HAP-1 (cell line): ENCODE results near the gene MAN1B1.
A peak's percentile ranks its signal among the peaks of the same experiment; 100 is the strongest.

Experiments
- DNase-seq, 2 experiments: peaks; one replicate each; pipeline ENCODE4 v3.0.0-alpha.2; 2016 to 2020; ENCODE audit warnings: low spot score in 2 of 2
- H3K27me3 ChIP-seq: fragments of 250-450 bp; sonication (Bioruptor Pico); 2 replicates; pipeline ENCODE4 v1.5.1; 2020; ENCODE audit warnings: low read depth, mild to moderate bottlenecking, moderate library complexity
- H3K36me3 ChIP-seq: fragments of 250-450 bp; sonication (Bioruptor Pico); replicated peaks from 2 replicates; pipeline ENCODE4 v1.5.1; 2020; ENCODE audit warnings: mild to moderate bottlenecking
- H3K4me1 ChIP-seq: fragments of 250-450 bp; sonication (Bioruptor Pico); 2 replicates; pipeline ENCODE4 v1.5.1; 2020; ENCODE audit warnings: mild to moderate bottlenecking
- H3K4me3 ChIP-seq: fragments of 250-450 bp; sonication (Bioruptor Pico); 2 replicates; pipeline ENCODE4 v1.5.1; 2020; ENCODE audit warnings: mild to moderate bottlenecking, moderate library complexity
- H3K9me3 ChIP-seq: fragments of 250-450 bp; sonication (Bioruptor Pico); 2 replicates; pipeline ENCODE4 v1.5.1; 2020; ENCODE audit warnings: mild to moderate bottlenecking, moderate library complexity
- in situ Hi-C: fragments of 300-500 bp; cut with MboI; formaldehyde crosslinking; loops from 3 replicates; pipeline ENCODE4 v1.14.3; 2020; ENCODE audit warnings: low sequenced_read_pairs, inconsistent platforms, mixed read lengths

The MAN1B1 gene

DNA sequence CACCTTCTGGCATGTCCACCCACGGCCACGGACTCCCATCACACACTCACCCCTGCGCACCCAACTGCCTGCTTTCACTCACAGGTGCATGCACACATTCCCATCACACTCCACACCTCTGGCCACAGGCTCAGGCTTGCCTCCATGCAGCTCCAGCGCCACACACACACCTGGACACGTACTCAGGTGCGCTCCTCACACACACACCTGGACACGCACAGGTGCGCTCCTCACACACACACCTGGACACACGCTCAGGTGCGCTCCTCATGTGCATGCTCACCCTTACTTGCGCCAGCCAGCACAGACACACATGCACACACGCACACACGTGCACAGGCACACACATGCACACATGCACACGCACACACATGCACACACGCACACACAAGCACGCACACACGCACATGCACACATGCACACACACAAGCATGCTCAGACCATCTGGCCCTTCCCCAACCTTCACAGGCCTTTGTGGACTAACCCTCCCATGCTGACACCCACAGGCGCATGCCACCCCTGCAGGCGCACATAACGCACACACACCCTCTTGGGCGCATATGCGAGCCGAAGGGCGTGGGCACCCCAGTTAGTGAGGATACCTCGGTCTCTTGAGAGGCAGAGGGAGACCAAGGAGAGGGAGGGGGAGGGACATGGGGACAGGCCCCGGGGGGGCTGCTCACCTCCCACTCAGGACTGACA, 60.5 kb downstream of the MAN1B1 start:
- Histone ChIP-seq H3K4me3 (no peak overlapping the region), H3K9me3 (no peaks in the 10 kb centered on the region), H3K4me1 (peaks cover 11% of the 10 kb centered on the region), H3K36me3 (no peaks in the 10 kb centered on the region), H3K27me3 (peaks cover 27% of the 10 kb centered on the region)
- DNase-seq: no peak
- in situ Hi-C loops: no loop called here

DNA sequence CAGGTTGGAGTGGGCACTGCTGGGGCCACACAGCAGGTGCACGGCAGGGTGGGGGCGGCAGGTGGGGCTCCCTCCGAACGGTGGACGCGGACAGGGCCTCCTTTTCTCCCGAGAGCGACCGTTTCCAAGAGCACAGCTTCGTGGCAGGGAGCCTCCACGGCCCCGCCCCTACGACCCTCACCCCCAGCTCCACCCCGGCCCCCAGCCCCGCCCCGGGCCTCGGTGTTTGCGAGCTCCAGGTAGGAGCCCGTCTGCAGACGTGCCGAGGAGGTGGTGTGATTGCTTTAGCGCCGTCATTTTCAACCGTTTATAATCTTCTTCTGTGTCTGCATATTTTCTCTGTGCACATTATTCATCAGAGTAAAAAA, 61.0 kb downstream of the MAN1B1 start:
- no peaks in the 10 kb centered on the region for H3K9me3 ChIP-seq
- peaks cover 24% of the 10 kb centered on the region for H3K27me3 ChIP-seq
- in situ Hi-C loops: no loop called here
- H3K4me1 ChIP-seq: peaks cover 11% of the 10 kb centered on the region
- H3K36me3 ChIP-seq: no peaks in the 10 kb centered on the region
- DNase-seq: no peak
- no peak overlapping the region for H3K4me3 ChIP-seq

DNA sequence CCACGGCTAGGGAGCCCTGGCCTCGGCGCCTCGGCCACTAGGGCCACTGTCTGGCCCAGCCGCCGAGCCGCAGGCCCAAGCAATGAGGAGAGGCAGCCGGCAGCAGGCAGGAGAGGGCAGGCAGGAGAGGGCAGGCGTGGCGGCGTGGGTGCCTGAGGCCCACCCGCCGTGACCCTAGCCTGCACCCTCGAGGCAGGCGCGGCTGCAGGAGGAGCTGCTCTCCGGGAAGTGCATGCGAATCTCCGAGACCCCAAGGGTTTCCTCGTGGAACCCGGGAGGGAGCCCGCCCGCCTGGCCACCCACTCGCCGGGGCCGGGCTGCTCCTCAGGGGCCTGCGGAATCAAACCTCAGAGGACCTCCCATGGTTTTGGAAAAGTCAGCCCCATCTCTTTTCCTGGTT, 61.5 kb downstream of the MAN1B1 start:
- Histone ChIP-seq H3K4me1 (peaks cover 11% of the 10 kb centered on the region), H3K27me3 (peaks cover 19% of the 10 kb centered on the region), H3K36me3 (no peaks in the 10 kb centered on the region), H3K4me3 (no peak overlapping the region), H3K9me3 (no peaks in the 10 kb centered on the region)
- no peak for DNase-seq
- in situ Hi-C loops: no loop called here

DNA sequence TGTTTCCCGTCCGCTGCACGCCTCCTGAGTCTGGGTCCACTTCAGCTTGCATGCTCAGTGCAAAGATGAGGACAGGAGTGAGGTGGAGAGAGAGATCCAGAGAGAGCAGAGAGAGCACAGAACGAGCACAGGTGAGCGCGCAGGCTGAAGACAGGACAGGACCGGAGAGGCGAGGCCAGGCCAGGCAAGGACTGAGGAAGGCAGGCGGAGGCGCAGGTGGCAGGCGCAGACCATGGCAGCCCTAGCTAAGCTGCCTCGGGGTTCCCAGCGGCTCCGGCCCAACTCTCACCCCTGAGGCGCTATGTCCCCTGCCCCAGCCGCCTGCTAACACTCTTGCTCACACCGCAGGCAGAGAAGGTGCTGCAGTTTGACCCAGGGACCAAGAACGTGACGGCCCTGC, 61.9 kb downstream of the MAN1B1 start:
- DNase-seq: no peak
- in situ Hi-C loops: no loop called here

DNA sequence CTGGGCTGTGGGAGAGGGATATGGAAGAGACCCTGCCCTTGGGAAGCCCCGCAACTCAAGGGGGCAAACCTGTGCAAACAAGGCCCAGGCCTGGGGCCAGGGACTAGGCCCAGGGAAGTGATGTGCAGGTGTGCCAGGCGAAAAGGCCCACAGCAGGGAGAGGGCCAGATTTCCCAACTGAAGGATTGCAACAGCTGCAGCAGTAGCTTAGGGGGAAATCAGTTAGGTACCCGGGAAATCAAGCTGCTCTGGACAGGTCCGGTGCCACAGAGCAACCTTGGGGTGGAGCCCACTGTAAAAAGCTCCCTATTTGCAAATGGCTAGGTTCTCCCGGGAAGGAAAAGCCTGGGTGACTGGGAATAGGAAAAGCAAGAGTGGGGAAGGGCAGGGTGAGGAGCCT, 62.6 kb downstream of the MAN1B1 start:
- no peak for DNase-seq
- Histone ChIP-seq H3K27me3 (peaks cover 9% of the 10 kb centered on the region), H3K36me3 (no peaks in the 10 kb centered on the region), H3K4me1 (peaks cover 11% of the 10 kb centered on the region), H3K9me3 (no peaks in the 10 kb centered on the region), H3K4me3 (peak overlapping the region; percentile 18)
- in situ Hi-C loops: no loop called here

More for the DNA sequence above, 61.9 kb downstream of the MAN1B1 start:
- Histone ChIP-seq H3K4me3 (no peak overlapping the region), H3K27me3 (peaks cover 15% of the 10 kb centered on the region), H3K9me3 (no peaks in the 10 kb centered on the region), H3K4me1 (peaks cover 11% of the 10 kb centered on the region), H3K36me3 (no peaks in the 10 kb centered on the region)

DNA sequence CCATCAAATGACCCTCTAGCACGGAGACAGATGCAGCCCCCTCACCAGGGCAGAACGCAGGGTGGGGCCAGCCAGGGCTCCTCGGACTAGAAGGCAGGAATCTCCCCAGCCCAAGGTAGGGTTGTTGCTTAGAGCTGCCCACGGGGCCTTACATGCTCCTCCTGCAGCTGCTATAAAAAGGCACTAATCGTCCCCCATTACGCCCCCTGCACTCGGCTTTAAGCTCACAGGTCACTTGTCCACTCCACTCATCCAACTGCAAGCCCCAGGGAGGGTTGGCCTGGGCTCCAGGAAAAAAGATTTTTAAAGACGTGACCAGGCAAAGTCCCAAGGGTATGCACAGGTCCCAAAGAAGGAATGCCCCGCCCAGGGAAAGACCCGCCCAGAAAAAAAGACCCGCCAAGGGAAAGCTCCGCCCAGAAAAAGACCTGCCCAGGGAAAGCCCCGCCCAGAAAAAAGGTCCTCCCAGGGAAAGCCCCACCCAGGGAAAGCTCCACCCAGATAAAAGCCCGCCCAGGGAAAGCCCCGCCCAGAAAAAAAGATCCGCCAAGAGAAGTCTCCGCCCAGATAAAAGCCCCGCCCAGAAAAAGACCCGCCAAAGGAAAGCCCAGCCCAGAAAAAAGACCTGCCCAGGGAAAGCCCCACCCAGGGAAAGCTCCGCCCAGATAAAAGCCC, 63.3 kb downstream of the MAN1B1 start:
- DNase-seq: peak in 1 of 2 experiments; percentile 83
- H3K36me3 ChIP-seq: no peaks in the 10 kb centered on the region
- H3K9me3 ChIP-seq: no peaks in the 10 kb centered on the region
- H3K4me1 ChIP-seq: peaks cover 11% of the 10 kb centered on the region
- H3K27me3 ChIP-seq: peaks cover 9% of the 10 kb centered on the region
- peak overlapping the region; percentile 18 for H3K4me3 ChIP-seq
- in situ Hi-C loops: no loop called here

DNA sequence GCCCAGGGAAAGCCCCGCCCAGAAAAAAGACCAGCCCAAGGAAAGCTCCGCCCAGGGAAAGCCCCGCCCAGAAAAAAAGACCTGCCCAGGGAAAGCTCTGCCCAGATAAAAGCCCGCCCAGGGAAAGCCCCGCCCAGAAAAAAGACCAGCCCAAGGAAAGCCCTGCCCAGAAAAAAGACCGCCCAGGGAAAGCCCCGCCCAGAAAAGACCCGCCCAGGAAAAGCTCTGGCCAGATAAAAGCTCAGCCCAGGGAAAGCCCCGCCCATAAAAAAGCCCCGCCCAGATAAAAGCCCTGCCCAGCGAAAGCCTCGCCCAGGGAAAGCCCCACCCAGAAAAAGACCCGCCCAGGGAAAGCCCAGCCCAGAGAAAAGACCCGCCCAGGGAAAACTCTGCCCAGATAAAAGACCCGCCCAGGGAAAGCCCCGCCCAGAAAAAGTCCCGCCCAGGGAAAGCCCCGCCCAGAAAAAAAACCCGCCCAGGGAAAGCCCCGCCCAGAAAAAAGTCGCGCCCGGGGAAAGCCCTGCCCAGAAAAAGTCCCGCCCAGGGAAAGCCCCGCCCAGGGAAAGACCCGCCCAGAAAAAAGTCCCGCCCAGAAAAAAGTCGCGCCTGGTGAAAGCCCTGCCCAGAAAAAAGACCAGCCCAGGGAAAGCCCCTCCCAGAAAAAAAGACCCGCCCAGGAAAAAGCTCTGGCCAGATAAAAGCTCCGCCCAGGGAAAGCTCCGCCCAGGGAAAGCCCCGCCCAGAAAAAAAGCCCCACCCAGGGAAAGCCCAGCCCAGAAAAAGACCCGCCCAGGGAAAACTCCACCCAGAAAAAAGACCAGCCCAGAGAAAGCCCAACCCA, 64.1 kb downstream of the MAN1B1 start:
- no peaks in the 10 kb centered on the region for H3K9me3 ChIP-seq
- no peaks in the 10 kb centered on the region for H3K36me3 ChIP-seq
- peak; percentile 71 to 98 for DNase-seq
- in situ Hi-C loops: no loop called here
- H3K4me1 ChIP-seq: peaks cover 11% of the 10 kb centered on the region
- H3K27me3 ChIP-seq: peaks cover 7% of the 10 kb centered on the region
- H3K4me3 ChIP-seq: no peak overlapping the region

DNA sequence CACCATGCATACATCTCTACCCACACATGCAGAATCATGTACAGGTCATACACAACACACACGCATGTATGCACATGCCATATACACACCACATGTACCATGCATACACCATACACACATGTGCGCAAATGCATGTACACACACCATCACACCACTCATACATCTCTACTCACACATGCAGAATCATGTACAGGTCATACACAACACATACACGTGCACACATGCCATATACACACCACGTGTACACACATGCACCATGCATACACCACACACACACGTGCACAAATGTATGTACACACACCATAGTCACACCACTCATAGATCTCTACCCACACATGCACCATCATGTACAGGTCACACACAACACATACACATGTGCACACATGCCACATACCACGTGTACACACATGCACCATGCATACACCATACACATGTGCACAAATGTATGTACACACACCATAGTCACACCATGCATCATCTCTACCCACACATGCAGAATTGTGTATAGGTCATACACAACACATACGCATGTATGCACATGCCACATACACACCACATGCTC, 66.1 kb downstream of the MAN1B1 start:
- no peak for DNase-seq
- Histone ChIP-seq H3K4me1 (peaks cover 11% of the 10 kb centered on the region), H3K27me3 (peaks cover 9% of the 10 kb centered on the region), H3K4me3 (no peak overlapping the region), H3K9me3 (no peaks in the 10 kb centered on the region), H3K36me3 (no peaks in the 10 kb centered on the region)
- in situ Hi-C loops: no loop called here

DNA sequence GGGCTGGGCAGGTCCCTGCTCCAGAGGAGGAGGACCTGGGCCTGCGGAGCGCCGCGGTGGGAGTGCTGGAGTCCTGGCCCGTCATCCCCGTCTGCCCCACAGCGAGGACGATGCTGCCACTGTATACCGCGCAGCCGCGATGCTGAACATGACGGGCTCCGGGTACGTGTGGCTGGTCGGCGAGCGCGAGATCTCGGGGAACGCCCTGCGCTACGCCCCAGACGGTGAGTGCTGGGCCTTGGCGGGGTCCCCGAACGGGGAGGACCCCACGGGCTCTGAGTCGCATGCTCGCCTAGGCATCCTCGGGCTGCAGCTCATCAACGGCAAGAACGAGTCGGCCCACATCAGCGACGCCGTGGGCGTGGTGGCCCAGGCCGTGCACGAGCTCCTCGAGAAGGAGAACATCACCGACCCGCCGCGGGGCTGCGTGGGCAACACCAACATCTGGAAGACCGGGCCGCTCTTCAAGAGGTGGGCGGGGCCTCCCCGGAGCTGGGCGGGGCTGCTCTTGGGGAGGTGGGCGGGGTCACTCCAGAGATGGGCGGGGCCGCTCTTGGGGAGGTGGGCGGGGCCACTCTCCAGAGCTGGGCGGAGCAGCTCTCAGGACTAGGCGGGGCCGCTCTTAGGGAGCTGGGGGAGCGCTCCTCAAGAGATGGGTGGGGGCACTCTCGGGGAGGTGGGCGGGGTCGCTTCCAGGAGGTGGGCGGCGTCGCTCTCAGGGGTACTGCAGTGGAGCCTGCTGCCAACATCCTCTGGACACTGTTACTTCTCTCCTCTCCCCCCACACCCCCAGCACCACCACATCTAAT, 70.0 kb downstream of the MAN1B1 start:
- H3K36me3 ChIP-seq: no peaks in the 10 kb centered on the region
- in situ Hi-C loops: no loop called here
- peak overlapping the region; percentile 17 for H3K4me3 ChIP-seq
- H3K9me3 ChIP-seq: no peaks in the 10 kb centered on the region
- DNase-seq: peak in 1 of 2 experiments; percentile 73
- H3K4me1 ChIP-seq: no peaks in the 10 kb centered on the region; the same call in 1 of the 2 replicates
- peaks cover 38% of the 10 kb centered on the region for H3K27me3 ChIP-seq

DNA sequence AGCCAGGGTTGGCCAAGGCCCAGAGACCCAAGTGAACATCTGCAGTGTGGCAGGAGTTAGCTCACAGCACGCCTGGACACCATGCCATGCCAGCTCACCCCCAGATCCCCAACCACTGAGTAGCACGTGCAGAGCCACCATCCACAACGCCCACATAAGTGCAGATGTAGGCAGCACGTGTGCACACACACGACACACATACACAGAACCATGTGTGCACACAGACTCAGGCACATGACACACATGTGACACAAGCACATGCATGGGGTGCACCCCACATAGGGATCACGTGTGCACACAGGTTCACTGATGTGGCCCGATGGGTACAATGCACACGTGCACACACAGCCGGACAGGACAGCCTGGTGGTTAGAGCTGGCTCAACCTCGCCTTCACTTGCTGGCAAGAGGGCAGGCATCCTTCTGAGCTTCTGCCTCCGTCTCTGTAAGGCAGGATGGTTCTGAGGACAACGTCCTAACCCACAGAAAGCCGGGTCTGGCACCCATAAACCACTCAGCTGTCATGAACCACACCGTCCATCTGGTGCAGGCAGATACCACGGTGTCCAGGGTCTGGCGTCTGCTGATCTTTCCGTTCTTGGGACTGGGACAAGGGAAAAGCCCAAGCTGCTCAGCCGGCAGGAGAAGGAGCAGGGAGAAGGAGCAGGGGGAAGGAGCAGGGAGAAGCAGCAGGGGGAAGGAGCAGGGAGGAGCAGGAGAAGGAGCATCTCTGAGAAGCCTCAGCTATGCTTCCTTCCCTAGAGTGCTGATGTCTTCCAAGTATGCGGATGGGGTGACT, 71.0 kb downstream of the MAN1B1 start:
- no peak for DNase-seq
- Histone ChIP-seq H3K4me1 (no peaks in the 10 kb centered on the region; the same call in 1 of the 2 replicates), H3K27me3 (peaks cover 38% of the 10 kb centered on the region), H3K36me3 (no peaks in the 10 kb centered on the region), H3K4me3 (no peak overlapping the region), H3K9me3 (no peaks in the 10 kb centered on the region)
- in situ Hi-C loops: no loop called here

DNA sequence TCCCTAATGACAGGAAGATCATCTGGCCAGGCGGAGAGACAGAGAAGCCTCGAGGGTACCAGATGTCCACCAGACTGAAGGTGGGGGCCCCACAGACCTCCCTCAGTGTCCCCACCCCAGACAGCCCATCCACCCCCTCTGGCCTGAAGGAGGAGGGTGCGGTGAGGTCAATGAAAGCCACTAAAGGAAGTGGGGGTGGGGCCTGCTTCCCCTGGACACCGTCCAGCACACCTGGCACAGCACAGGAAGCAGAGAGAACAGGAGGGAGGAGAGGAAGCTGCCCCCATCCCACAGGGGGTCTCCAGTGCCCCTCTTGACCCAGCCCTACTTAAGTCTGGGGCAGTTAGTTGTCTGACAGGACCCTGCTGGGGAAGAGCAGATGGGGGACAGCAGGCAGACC, 71.8 kb downstream of the MAN1B1 start:
- H3K9me3 ChIP-seq: no peaks in the 10 kb centered on the region
- DNase-seq: no peak
- in situ Hi-C loops: no loop called here
- H3K4me3 ChIP-seq: no peak overlapping the region
- no peaks in the 10 kb centered on the region; the same call in 1 of the 2 replicates for H3K4me1 ChIP-seq
- peaks cover 38% of the 10 kb centered on the region for H3K27me3 ChIP-seq
- H3K36me3 ChIP-seq: no peaks in the 10 kb centered on the region
